K562 (cell line): Measurements from ENCODE around the gene LYPLA2. TPM values are rescaled to one million over a fixed set of nuclear protein-coding genes. Genes with fewer than 3 reads are reported as not detected.
A peak's percentile ranks its signal among the peaks of the same experiment; 100 is the strongest.

Experiments
- EWSR1 ChIP-seq: fragments of 450-650 bp; IDR thresholded peaks from 2 replicates; pipeline ENCODE4 v1.6.1; 2018; ENCODE audit warnings: borderline replicate concordance, mild to moderate bottlenecking, low read depth, moderate library complexity; ENCODE audit not compliant: partially characterized antibody
- KHSRP ChIP-seq: fragments of 450-650 bp; IDR thresholded peaks from 2 replicates; pipeline ENCODE4 v1.6.1; 2017
- MCM7 ChIP-seq, 2 experiments: fragments of 450-650 bp; IDR thresholded peaks; 2 replicates each; pipeline ENCODE4 v1.6.1; 2016 to 2018
- NBN ChIP-seq: fragments of 450-650 bp; IDR thresholded peaks from 2 replicates; pipeline ENCODE4 v1.6.1; 2016; ENCODE audit warnings: low read depth, mild to moderate bottlenecking
- NCOA6 ChIP-seq: fragments of 450-650 bp; IDR thresholded peaks from 2 replicates; pipeline ENCODE4 v1.6.1; 2017; ENCODE audit warnings: mild to moderate bottlenecking
- NR2F6 ChIP-seq: fragments of 450-650 bp; formaldehyde crosslinking; IDR thresholded peaks from 2 replicates; pipeline ENCODE4 v1.4.0; 2020; ENCODE audit warnings: mild to moderate bottlenecking
- RHOXF2B ChIP-seq: fragments of 250-450 bp; sonication (Bioruptor Pico); conservative IDR thresholded peaks from 2 replicates; pipeline ENCODE4 v1.5.1; 2021
- SMARCB1 ChIP-seq: IDR thresholded peaks from 2 replicates; pipeline ENCODE4 v1.6.1; 2011; ENCODE audit warnings: improper control_type of control experiment, low read depth; ENCODE audit not compliant: insufficient read length
- TBL1XR1 ChIP-seq, 2 experiments: IDR thresholded peaks; 2 replicates each; pipeline ENCODE4 v1.6.1; 2012; ENCODE audit warnings: improper control_type of control experiment in 2 of 2, low read length in 2 of 2, mild to moderate bottlenecking in 1 of 2
- XRCC3 ChIP-seq: fragments of 450-650 bp; IDR thresholded peaks from 2 replicates; pipeline ENCODE4 v1.6.1; 2017; ENCODE audit warnings: mild to moderate bottlenecking, moderate library complexity
- ZNF124 ChIP-seq: sonication (generic); formaldehyde crosslinking; IDR thresholded peaks from 2 replicates; pipeline ENCODE4 v1.8.1; 2022; ENCODE audit warnings: missing genetic modification reagents
- polyA plus RNA-seq, 8 experiments: library from polyadenylated mRNA; depleted of rRNA in 4 of 8; stranded (reverse) in 5 of 8; unstranded in 3 of 8; fragments of >200 nt; fragmentation: Nextera tagmentation in 2 of 8; fragmentation: Illumina TruSeq in 1 of 8; extraction: Ambion mirVana in 2 of 8; extraction: Trizol in 1 of 8; gene quantifications; 2 replicates each; pipeline versions ENCODE4 v1.2.1 to v1.2.3, GENCODE V29; 2011 to 2014; ENCODE audit warnings: inconsistent platforms in 1 of 8, missing spikeins in 1 of 8
- total RNA-seq, 7 experiments: library from RNA; depleted of rRNA in 6 of 7; stranded (reverse); fragments of >200 nt in 6 of 7; fragmentation: Illumina TruSeq in 2 of 7; extraction: Trizol in 2 of 7; gene quantifications; 2 replicates each; pipeline versions ENCODE4 v1.2.1 to v1.2.3, GENCODE V29; 2011 to 2021; ENCODE audit warnings: low replicate concordance in 1 of 7
- TF ChIP-seq, protein P1 (sequence below): IDR thresholded peaks from 2 replicates; pipeline ENCODE4 v1.6.1; 2016; ENCODE audit warnings: missing genetic modification characterization, missing compliant biosample characterization
- TF ChIP-seq, protein P2 (sequence below): fragments of 450-650 bp; IDR thresholded peaks from 2 replicates; pipeline ENCODE4 v1.6.1; 2017; ENCODE audit warnings: antibody characterized with exemption, mild to moderate bottlenecking
- TF ChIP-seq, protein P3 (sequence below): fragments of 450-650 bp; IDR thresholded peaks from 2 replicates; pipeline ENCODE4 v1.6.1; 2018; ENCODE audit warnings: mild to moderate bottlenecking, low read depth; ENCODE audit not compliant: partially characterized antibody
- TF ChIP-seq, protein P4 (sequence below): fragments of 250-450 bp; sonication (Bioruptor Pico); IDR thresholded peaks from 2 replicates; pipeline ENCODE4 v1.6.1; 2021; ENCODE audit warnings: mild to moderate bottlenecking
- TF ChIP-seq, protein P5 (sequence below): fragments of 450-650 bp; formaldehyde crosslinking; IDR thresholded peaks from 2 replicates; pipeline ENCODE4 v1.4.0; 2020; ENCODE audit warnings: mild to moderate bottlenecking, mixed read lengths
- TF ChIP-seq, protein P6 (sequence below): fragments of 250-450 bp; sonication (Bioruptor Pico); IDR thresholded peaks from 2 replicates; pipeline ENCODE4 v1.8.0; 2022; ENCODE audit warnings: inconsistent platforms, mild to moderate bottlenecking, moderate library complexity, borderline replicate concordance

The LYPLA2 gene
- total and polyA plus RNA-seq, 9 of the 15 experiments (the other 6 are each of a cell fraction or from before 2014, with no cell fraction given), result 3.9 to 128 (median 60.1) TPM

DNA sequence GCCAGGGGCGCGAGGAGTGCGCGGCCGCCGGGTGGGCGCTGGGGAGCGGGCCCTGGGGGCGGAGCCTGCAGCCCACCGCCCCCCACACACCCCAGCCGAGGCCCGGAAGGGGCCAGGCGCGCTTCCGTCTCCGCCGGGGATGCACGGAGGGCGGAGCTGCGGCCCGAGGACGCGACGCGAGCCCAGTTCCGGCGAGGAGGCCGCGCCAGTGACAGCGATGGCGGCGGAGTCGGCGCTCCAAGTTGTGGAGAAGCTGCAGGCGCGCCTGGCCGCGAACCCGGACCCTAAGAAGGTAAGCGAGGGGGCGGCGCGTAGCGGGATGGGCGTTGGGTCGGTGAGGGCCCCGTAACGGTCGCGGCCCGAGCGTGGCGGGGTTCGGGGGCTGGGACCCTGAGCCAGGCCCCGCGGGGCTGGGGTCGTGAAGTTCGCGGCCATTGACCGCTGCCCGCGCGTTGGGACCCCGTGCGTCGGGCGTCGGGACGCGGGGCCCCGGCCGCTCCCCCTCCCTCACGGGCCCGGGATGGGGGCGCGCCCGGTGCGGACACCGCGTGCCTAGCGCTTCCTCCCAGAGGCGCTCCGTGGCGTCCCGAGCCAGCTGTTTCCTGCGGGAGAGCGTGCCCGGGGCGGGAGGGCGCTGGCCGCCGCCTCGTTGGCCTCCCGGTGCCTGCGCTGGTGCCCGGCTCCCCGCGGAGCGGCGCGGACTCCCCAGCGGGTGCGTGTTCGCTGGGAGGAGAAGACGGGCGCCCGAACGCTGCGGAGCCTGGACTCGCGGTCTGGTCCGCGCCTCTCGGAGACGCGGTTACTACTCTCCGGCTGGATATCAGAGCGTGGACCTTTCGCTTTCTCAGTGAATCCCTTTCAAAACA, 47.4 kb upstream of the LYPLA2 start, which contains the start of gene ELOA (continued):
- TF ChIP-seq EWSR1 (no peak), KHSRP (no peak), XRCC3 (no peak), RHOXF2B (CRISPR knock-in tag) (no peak), TBL1XR1 (IDR thresholded peaks at IDR 0.05; ENCODE audit: low read length in 2 of 2) (no peak), ZNF124 (0 out of 2 replicates have a peak, but pooled peaks have one; percentile 58), NCOA6 (no peak), SMARCB1 (no peak), MCM7 (IDR thresholded peaks at IDR 0.05) (no peak), NBN (no peak), NR2F6 (CRISPR knock-in tag) (no peak)
- TF ChIP-seq, protein P1, sequence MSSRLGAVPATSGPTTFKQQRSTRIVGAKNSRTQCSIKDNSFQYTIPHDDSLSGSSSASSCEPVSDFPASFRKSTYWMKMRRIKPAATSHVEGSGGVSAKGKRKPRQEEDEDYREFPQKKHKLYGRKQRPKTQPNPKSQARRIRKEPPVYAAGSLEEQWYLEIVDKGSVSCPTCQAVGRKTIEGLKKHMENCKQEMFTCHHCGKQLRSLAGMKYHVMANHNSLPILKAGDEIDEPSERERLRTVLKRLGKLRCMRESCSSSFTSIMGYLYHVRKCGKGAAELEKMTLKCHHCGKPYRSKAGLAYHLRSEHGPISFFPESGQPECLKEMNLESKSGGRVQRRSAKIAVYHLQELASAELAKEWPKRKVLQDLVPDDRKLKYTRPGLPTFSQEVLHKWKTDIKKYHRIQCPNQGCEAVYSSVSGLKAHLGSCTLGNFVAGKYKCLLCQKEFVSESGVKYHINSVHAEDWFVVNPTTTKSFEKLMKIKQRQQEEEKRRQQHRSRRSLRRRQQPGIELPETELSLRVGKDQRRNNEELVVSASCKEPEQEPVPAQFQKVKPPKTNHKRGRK (tag), result no peak
- TF ChIP-seq, protein P2, sequence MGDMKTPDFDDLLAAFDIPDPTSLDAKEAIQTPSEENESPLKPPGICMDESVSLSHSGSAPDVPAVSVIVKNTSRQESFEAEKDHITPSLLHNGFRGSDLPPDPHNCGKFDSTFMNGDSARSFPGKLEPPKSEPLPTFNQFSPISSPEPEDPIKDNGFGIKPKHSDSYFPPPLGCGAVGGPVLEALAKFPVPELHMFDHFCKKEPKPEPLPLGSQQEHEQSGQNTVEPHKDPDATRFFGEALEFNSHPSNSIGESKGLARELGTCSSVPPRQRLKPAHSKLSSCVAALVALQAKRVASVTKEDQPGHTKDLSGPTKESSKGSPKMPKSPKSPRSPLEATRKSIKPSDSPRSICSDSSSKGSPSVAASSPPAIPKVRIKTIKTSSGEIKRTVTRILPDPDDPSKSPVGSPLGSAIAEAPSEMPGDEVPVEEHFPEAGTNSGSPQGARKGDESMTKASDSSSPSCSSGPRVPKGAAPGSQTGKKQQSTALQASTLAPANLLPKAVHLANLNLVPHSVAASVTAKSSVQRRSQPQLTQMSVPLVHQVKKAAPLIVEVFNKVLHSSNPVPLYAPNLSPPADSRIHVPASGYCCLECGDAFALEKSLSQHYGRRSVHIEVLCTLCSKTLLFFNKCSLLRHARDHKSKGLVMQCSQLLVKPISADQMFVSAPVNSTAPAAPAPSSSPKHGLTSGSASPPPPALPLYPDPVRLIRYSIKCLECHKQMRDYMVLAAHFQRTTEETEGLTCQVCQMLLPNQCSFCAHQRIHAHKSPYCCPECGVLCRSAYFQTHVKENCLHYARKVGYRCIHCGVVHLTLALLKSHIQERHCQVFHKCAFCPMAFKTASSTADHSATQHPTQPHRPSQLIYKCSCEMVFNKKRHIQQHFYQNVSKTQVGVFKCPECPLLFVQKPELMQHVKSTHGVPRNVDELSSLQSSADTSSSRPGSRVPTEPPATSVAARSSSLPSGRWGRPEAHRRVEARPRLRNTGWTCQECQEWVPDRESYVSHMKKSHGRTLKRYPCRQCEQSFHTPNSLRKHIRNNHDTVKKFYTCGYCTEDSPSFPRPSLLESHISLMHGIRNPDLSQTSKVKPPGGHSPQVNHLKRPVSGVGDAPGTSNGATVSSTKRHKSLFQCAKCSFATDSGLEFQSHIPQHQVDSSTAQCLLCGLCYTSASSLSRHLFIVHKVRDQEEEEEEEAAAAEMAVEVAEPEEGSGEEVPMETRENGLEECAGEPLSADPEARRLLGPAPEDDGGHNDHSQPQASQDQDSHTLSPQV, result peak; percentile 72; the same call in 1 of the 2 replicates
- TF ChIP-seq, protein P3, sequence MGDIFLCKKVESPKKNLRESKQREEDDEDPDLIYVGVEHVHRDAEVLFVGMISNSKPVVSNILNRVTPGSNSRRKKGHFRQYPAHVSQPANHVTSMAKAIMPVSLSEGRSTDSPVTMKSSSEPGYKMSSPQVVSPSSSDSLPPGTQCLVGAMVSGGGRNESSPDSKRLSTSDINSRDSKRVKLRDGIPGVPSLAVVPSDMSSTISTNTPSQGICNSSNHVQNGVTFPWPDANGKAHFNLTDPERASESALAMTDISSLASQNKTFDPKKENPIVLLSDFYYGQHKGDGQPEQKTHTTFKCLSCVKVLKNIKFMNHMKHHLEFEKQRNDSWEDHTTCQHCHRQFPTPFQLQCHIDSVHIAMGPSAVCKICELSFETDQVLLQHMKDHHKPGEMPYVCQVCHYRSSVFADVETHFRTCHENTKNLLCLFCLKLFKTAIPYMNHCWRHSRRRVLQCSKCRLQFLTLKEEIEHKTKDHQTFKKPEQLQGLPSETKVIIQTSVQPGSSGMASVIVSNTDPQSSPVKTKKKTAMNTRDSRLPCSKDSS, result no peak
- TF ChIP-seq, protein P4, sequence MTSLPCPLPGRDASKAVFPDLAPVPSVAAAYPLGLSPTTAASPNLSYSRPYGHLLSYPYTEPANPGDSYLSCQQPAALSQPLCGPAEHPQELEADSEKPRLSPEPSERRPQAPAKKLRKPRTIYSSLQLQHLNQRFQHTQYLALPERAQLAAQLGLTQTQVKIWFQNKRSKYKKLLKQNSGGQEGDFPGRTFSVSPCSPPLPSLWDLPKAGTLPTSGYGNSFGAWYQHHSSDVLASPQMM (CRISPR knock-in tag), result no peak
- TF ChIP-seq, protein P5, sequence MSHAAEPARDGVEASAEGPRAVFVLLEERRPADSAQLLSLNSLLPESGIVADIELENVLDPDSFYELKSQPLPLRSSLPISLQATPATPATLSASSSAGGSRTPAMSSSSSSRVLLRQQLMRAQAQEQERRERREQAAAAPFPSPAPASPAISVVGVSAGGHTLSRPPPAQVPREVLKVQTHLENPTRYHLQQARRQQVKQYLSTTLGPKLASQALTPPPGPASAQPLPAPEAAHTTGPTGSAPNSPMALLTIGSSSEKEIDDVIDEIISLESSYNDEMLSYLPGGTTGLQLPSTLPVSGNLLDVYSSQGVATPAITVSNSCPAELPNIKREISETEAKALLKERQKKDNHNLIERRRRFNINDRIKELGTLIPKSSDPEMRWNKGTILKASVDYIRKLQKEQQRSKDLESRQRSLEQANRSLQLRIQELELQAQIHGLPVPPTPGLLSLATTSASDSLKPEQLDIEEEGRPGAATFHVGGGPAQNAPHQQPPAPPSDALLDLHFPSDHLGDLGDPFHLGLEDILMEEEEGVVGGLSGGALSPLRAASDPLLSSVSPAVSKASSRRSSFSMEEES (CRISPR knock-in tag), result no peak
- TF ChIP-seq, protein P6, sequence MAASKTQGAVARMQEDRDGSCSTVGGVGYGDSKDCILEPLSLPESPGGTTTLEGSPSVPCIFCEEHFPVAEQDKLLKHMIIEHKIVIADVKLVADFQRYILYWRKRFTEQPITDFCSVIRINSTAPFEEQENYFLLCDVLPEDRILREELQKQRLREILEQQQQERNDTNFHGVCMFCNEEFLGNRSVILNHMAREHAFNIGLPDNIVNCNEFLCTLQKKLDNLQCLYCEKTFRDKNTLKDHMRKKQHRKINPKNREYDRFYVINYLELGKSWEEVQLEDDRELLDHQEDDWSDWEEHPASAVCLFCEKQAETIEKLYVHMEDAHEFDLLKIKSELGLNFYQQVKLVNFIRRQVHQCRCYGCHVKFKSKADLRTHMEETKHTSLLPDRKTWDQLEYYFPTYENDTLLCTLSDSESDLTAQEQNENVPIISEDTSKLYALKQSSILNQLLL (CRISPR knock-in tag), result no peak
